Naive B cell (primary cell): ENCODE results near the gene EXOC2. TPM values are rescaled to one million over a fixed set of nuclear protein-coding genes. Genes with fewer than 3 reads are reported as not detected.

Experiments used
- ATAC-seq, 2 donors: fragments of 150-1000 bp; cut with Tn5 transposase; 2 replicates each; pipeline ENCODE4 v1.10.0; 2021; ENCODE audit warnings: low read depth in 2 of 2, mild to moderate bottlenecking in 2 of 2, moderate library complexity in 2 of 2
- DNase-seq: peaks from one replicate; pipeline ENCODE4 v3.0.0; 2022
- H3K27ac Mint-ChIP-seq, 6 donors: one replicate each; pipeline ENCODE4 v1.8.0; 2020 to 2022; ENCODE audit warnings: mild to moderate bottlenecking in 6 of 6, mixed read lengths in 6 of 6, moderate library complexity in 5 of 6, inconsistent platforms in 2 of 6
- H3K27me3 Mint-ChIP-seq, 3 donors: one replicate each; pipeline ENCODE4 v1.8.0; 2021 to 2022; ENCODE audit warnings: mixed read lengths in 3 of 3, mild to moderate bottlenecking in 1 of 3
- H3K36me3 Mint-ChIP-seq, 2 donors: one replicate each; pipeline ENCODE4 v1.8.0; 2020 to 2022; ENCODE audit warnings: mixed read lengths in 2 of 2, inconsistent platforms in 1 of 2, mild to moderate bottlenecking in 1 of 2
- H3K4me1 Mint-ChIP-seq, 3 donors: one replicate each; pipeline ENCODE4 v1.8.0; 2020 to 2022; ENCODE audit warnings: mixed read lengths in 3 of 3, inconsistent platforms in 1 of 3, mild to moderate bottlenecking in 1 of 3, moderate library complexity in 1 of 3
- H3K4me3 Mint-ChIP-seq, 8 donors: one replicate each; pipeline ENCODE4 v1.8.0; 2020 to 2022; ENCODE audit warnings: mild to moderate bottlenecking in 8 of 8, mixed read lengths in 8 of 8, moderate library complexity in 8 of 8, inconsistent platforms in 2 of 8
- H3K9me3 Mint-ChIP-seq, 7 donors: one replicate each; pipeline ENCODE4 v1.8.0; 2020 to 2022; ENCODE audit warnings: mixed read lengths in 7 of 7, mild to moderate bottlenecking in 5 of 7, inconsistent platforms in 2 of 7, moderate library complexity in 1 of 7
- polyA plus RNA-seq, 6 donors: library from polyadenylated mRNA; unstranded; fragments of 300-500 nt; fragmentation: Illumina TruSeq; gene quantifications; one replicate each; pipeline ENCODE4 v1.2.3, GENCODE V29; 2021; ENCODE audit warnings: low read depth in 6 of 6

EXOC2 gene
- polyA plus RNA-seq, 6 donors from 2014 or later = 18.0 to 34.8 (median 28.6) TPM

- no peak for ATAC-seq
- H3K4me3 Mint-ChIP-seq = no peak overlapping the region
Measured at GRCh38 chr6:447381-448165, 245.4 kb downstream of the EXOC2 start.

GRCh38 chr6:446418-447366 lies 246.2 kb downstream of the EXOC2 start:
- ATAC-seq (no peak), DNase-seq (no peak)
- peaks cover 0 to 14% of the 10 kb centered on the region in 2 donors for H3K36me3 Mint-ChIP-seq
- H3K9me3 Mint-ChIP-seq = peaks cover 0 to 5% (median 0%) of the 10 kb centered on the region in 7 donors
- H3K27me3 Mint-ChIP-seq = no peaks in the 10 kb centered on the region
- H3K4me3 Mint-ChIP-seq = no peak overlapping the region
- peaks cover 7 to 19% (median 11%) of the 10 kb centered on the region in 3 donors for H3K4me1 Mint-ChIP-seq
- H3K27ac Mint-ChIP-seq = peak overlapping the region in 1 of 6 donors; percentile 64

More at GRCh38 chr6:447381-448165, 245.4 kb downstream of the EXOC2 start:
- Mint-ChIP-seq H3K27me3 (no peaks in the 10 kb centered on the region), H3K36me3 (peaks cover 0 to 14% of the 10 kb centered on the region in 2 donors), H3K27ac (peak overlapping the region in 1 of 6 donors; percentile 64), H3K9me3 (peaks cover 0 to 5% (median 0%) of the 10 kb centered on the region in 7 donors), H3K4me1 (peaks cover 4 to 19% (median 11%) of the 10 kb centered on the region in 3 donors)
- DNase-seq = no peak

- peak overlapping the region in 1 of 6 donors; percentile 70 for H3K27ac Mint-ChIP-seq
- ATAC-seq (no peak), DNase-seq (no peak)
- H3K4me3 Mint-ChIP-seq = no peak overlapping the region
- H3K4me1 Mint-ChIP-seq = peaks cover 7 to 21% (median 11%) of the 10 kb centered on the region in 3 donors
- no peaks in the 10 kb centered on the region for H3K27me3 Mint-ChIP-seq
- H3K36me3 Mint-ChIP-seq = peaks cover 0 to 14% of the 10 kb centered on the region in 2 donors
- peaks cover 0 to 5% (median 0%) of the 10 kb centered on the region in 7 donors for H3K9me3 Mint-ChIP-seq
Measured at GRCh38 chr6:445571-446417, 247.1 kb downstream of the EXOC2 start.

- DNase-seq = no peak
- no peak overlapping the region for H3K4me3 Mint-ChIP-seq
- H3K27ac Mint-ChIP-seq = peak overlapping the region in 1 of 6 donors; percentile 78
- H3K9me3 Mint-ChIP-seq = peaks cover 0 to 5% (median 0%) of the 10 kb centered on the region in 7 donors
- peaks cover 0 to 14% of the 10 kb centered on the region in 2 donors for H3K36me3 Mint-ChIP-seq
- peaks cover 7 to 23% (median 11%) of the 10 kb centered on the region in 3 donors for H3K4me1 Mint-ChIP-seq
- H3K27me3 Mint-ChIP-seq = no peaks in the 10 kb centered on the region
- ATAC-seq = no peak
Measured at GRCh38 chr6:444653-445275, 248.2 kb downstream of the EXOC2 start.

- DNase-seq = no peak
- no peaks in the 10 kb centered on the region for H3K27me3 Mint-ChIP-seq
Measured at GRCh38 chr6:443621-444159, 249.2 kb downstream of the EXOC2 start.

GRCh38 chr6:441126-441920 lies 251.6 kb downstream of the EXOC2 start:
- H3K36me3 Mint-ChIP-seq = no peaks in the 10 kb centered on the region
- H3K27me3 Mint-ChIP-seq = no peaks in the 10 kb centered on the region
- H3K4me3 Mint-ChIP-seq = no peak overlapping the region
- H3K9me3 Mint-ChIP-seq = no peaks in the 10 kb centered on the region
- ATAC-seq (no peak), DNase-seq (no peak)
- H3K27ac Mint-ChIP-seq = peak overlapping the region in 1 of 6 donors; percentile 28
- H3K4me1 Mint-ChIP-seq = peaks cover 7 to 18% (median 11%) of the 10 kb centered on the region in 3 donors

More at GRCh38 chr6:443621-444159, 249.2 kb downstream of the EXOC2 start:
- no peak for ATAC-seq
- H3K4me1 Mint-ChIP-seq = peaks cover 7 to 22% (median 11%) of the 10 kb centered on the region in 3 donors
- H3K27ac Mint-ChIP-seq = no peak overlapping the region
- no peaks in the 10 kb centered on the region for H3K9me3 Mint-ChIP-seq
- peaks cover 0 to 4% of the 10 kb centered on the region in 2 donors for H3K36me3 Mint-ChIP-seq
- H3K4me3 Mint-ChIP-seq = peak overlapping the region in 1 of 8 donors; percentile 61

GRCh38 chr6:439641-440167 lies 253.2 kb downstream of the EXOC2 start:
- no peak overlapping the region for H3K27ac Mint-ChIP-seq
- ATAC-seq (no peak), DNase-seq (no peak)
- no peaks in the 10 kb centered on the region for H3K36me3 Mint-ChIP-seq
- no peaks in the 10 kb centered on the region for H3K9me3 Mint-ChIP-seq
- H3K4me1 Mint-ChIP-seq = peaks cover 6 to 13% (median 9%) of the 10 kb centered on the region in 3 donors
- H3K4me3 Mint-ChIP-seq = no peak overlapping the region
- H3K27me3 Mint-ChIP-seq = no peaks in the 10 kb centered on the region

GRCh38 chr6:438634-439170 lies 254.2 kb downstream of the EXOC2 start:
- Mint-ChIP-seq H3K9me3 (no peaks in the 10 kb centered on the region), H3K27me3 (no peaks in the 10 kb centered on the region), H3K36me3 (no peaks in the 10 kb centered on the region), H3K4me3 (no peak overlapping the region), H3K27ac (peak overlapping the region in 1 of 6 donors; percentile 51), H3K4me1 (peaks cover 11 to 18% (median 13%) of the 10 kb centered on the region in 3 donors)
- no peak for DNase-seq
- ATAC-seq = no peak

- Mint-ChIP-seq H3K4me3 (no peak overlapping the region), H3K27ac (no peak overlapping the region), H3K4me1 (peaks cover 11 to 15% (median 13%) of the 10 kb centered on the region in 3 donors), H3K9me3 (no peaks in the 10 kb centered on the region), H3K27me3 (no peaks in the 10 kb centered on the region), H3K36me3 (no peaks in the 10 kb centered on the region)
- ATAC-seq (no peak), DNase-seq (no peak)
Measured at GRCh38 chr6:437037-437392, 255.9 kb downstream of the EXOC2 start.

GRCh38 chr6:436308-437036 lies 256.5 kb downstream of the EXOC2 start:
- H3K4me1 Mint-ChIP-seq = peaks cover 11 to 15% (median 13%) of the 10 kb centered on the region in 3 donors
- H3K9me3 Mint-ChIP-seq = no peaks in the 10 kb centered on the region
- peak overlapping the region in 1 of 8 donors; percentile 19 for H3K4me3 Mint-ChIP-seq
- H3K36me3 Mint-ChIP-seq = no peaks in the 10 kb centered on the region
- DNase-seq (no peak), ATAC-seq (no peak)
- H3K27me3 Mint-ChIP-seq = no peaks in the 10 kb centered on the region
- peak overlapping the region in 2 of 6 donors; percentile 44 to 63 for H3K27ac Mint-ChIP-seq
